ENCODE data around the gene TERF2IP.

- TF ChIP-seq EZH2 (IDR thresholded peaks at IDR 0.05; ENCODE audit: insufficient read depth, poor library complexity, severe bottlenecking) (no peak), EZH2phosphoT487 (IDR thresholded peaks at IDR 0.05; ENCODE audit: insufficient read depth, low read depth) (no peak)
These were observed 13.2 kb downstream of the TERF2IP start for GRCh38 chr16:75660726-75661302.

Data from GM23248 (cell line).